ENCODE results near the gene CHL1.

Gene CHL1

GRCh38 chr3:247916-248315 lies 51.4 kb downstream of the CHL1 start:
- no peaks in the 10 kb centered on the region for H3F3A ChIP-seq (ENCODE audit: insufficient read depth, low read length)
- no peak overlapping the region for H2AFZ ChIP-seq (ENCODE audit: low read length)
- H3K36me3 ChIP-seq (replicated peaks; ENCODE audit: insufficient read depth, low read length), result no peaks in the 10 kb centered on the region
- H3K4me3 ChIP-seq (ENCODE audit: low read length), result no peak overlapping the region
- H3K4me2 ChIP-seq (ENCODE audit: low read depth, low read length), result no peak overlapping the region
- H3K4me1 ChIP-seq (ENCODE audit: low read length), result no peaks in the 10 kb centered on the region
- TF ChIP-seq EZH2phosphoT487 (IDR thresholded peaks at IDR 0.05; ENCODE audit: low read length) (no peak), EZH2 (optimal IDR thresholded peaks at IDR 0.05; ENCODE audit: low read depth, low read length) (no peak), CTCF (IDR thresholded peaks at IDR 0.05; ENCODE audit: low read length) (no peak)
- H3K79me2 ChIP-seq (ENCODE audit: low read length), result no peaks in the 10 kb centered on the region
- no peaks in the 10 kb centered on the region for H4K20me1 ChIP-seq (ENCODE audit: insufficient read depth, low read length)
- no peaks in the 10 kb centered on the region for H3K9me3 ChIP-seq (replicated peaks; ENCODE audit: insufficient read depth, low read length)
- no peak overlapping the region for H3K27ac ChIP-seq (ENCODE audit: low read length)
- no peak overlapping the region for H3K9ac ChIP-seq (ENCODE audit: low read length)
- DNase-seq, result no peak
- H3K9me2 ChIP-seq (replicated peaks; ENCODE audit: insufficient read depth, low read length), result no peaks in the 10 kb centered on the region
- H3K27me3 ChIP-seq (replicated peaks; ENCODE audit: insufficient read depth, low read length), result no peaks in the 10 kb centered on the region

- Histone ChIP-seq H3K4me2 (ENCODE audit: low read depth, low read length) (no peak overlapping the region), H2AFZ (ENCODE audit: low read length) (no peak overlapping the region), H3K36me3 (replicated peaks; ENCODE audit: insufficient read depth, low read length) (no peaks in the 10 kb centered on the region), H3K79me2 (ENCODE audit: low read length) (no peaks in the 10 kb centered on the region), H3K9me2 (replicated peaks; ENCODE audit: insufficient read depth, low read length) (no peaks in the 10 kb centered on the region), H3K9me3 (replicated peaks; ENCODE audit: insufficient read depth, low read length) (no peaks in the 10 kb centered on the region), H3K9ac (ENCODE audit: low read length) (no peak overlapping the region), H3K27me3 (replicated peaks; ENCODE audit: insufficient read depth, low read length) (no peaks in the 10 kb centered on the region), H3K4me1 (ENCODE audit: low read length) (no peaks in the 10 kb centered on the region), H3F3A (ENCODE audit: insufficient read depth, low read length) (no peaks in the 10 kb centered on the region), H3K27ac (ENCODE audit: low read length) (no peak overlapping the region), H3K4me3 (ENCODE audit: low read length) (no peak overlapping the region), H4K20me1 (ENCODE audit: insufficient read depth, low read length) (no peaks in the 10 kb centered on the region)
- DNase-seq, result no peak
- TF ChIP-seq EZH2 (optimal IDR thresholded peaks at IDR 0.05; ENCODE audit: low read depth, low read length) (no peak), EZH2phosphoT487 (IDR thresholded peaks at IDR 0.05; ENCODE audit: low read length) (no peak), CTCF (IDR thresholded peaks at IDR 0.05; ENCODE audit: low read length) (no peak)
Measured at GRCh38 chr3:248864-249520, 52.4 kb downstream of the CHL1 start.

GRCh38 chr3:249587-250262 lies 53.2 kb downstream of the CHL1 start:
- Histone ChIP-seq H3K36me3 (replicated peaks; ENCODE audit: insufficient read depth, low read length) (no peaks in the 10 kb centered on the region), H4K20me1 (ENCODE audit: insufficient read depth, low read length) (no peaks in the 10 kb centered on the region), H3K27me3 (replicated peaks; ENCODE audit: insufficient read depth, low read length) (no peaks in the 10 kb centered on the region), H3K27ac (ENCODE audit: low read length) (no peak overlapping the region), H3K4me1 (ENCODE audit: low read length) (no peaks in the 10 kb centered on the region), H3F3A (ENCODE audit: insufficient read depth, low read length) (no peaks in the 10 kb centered on the region), H3K9me3 (replicated peaks; ENCODE audit: insufficient read depth, low read length) (no peaks in the 10 kb centered on the region), H3K4me3 (ENCODE audit: low read length) (no peak overlapping the region), H3K9me2 (replicated peaks; ENCODE audit: insufficient read depth, low read length) (no peaks in the 10 kb centered on the region), H3K4me2 (ENCODE audit: low read depth, low read length) (no peak overlapping the region), H3K79me2 (ENCODE audit: low read length) (no peaks in the 10 kb centered on the region), H3K9ac (ENCODE audit: low read length) (no peak overlapping the region), H2AFZ (ENCODE audit: low read length) (no peak overlapping the region)
- TF ChIP-seq EZH2 (optimal IDR thresholded peaks at IDR 0.05; ENCODE audit: low read depth, low read length) (no peak), CTCF (IDR thresholded peaks at IDR 0.05; ENCODE audit: low read length) (no peak), EZH2phosphoT487 (IDR thresholded peaks at IDR 0.05; ENCODE audit: low read length) (no peak)
- DNase-seq, result no peak

All from MM.1S (cell line).